GM15510 (cell line): ENCODE measurements around the gene DYRK1A.

ENCODE experiments used
- POLR2A ChIP-seq: IDR thresholded peaks from 3 replicates; pipeline ENCODE4 v1.6.1; 2011; ENCODE audit warnings: borderline replicate concordance; ENCODE audit not compliant: insufficient read length; ENCODE audit errors: extremely low read depth

The DYRK1A gene

DNA sequence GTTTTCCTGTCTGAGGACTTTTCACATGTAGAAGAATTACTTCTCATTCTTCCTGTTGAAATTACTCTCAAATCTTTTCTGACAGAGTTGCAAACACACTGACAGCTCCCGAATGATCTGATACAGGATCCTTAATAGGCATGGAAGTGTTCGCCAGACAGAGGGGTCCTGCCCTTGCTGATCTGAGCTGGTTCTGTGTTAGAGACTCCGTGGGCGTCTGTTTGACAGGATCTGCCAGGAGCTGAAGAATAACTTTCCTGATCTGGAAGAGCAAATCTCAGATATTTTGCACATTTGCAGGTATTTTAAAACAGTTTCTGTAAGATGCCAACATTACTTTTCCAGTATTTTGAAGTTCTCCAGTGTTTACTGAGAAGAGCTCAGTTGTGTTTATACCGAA is 202.3 kb downstream of the DYRK1A start:
- no peak for TF ChIP-seq POLR2A

DNA sequence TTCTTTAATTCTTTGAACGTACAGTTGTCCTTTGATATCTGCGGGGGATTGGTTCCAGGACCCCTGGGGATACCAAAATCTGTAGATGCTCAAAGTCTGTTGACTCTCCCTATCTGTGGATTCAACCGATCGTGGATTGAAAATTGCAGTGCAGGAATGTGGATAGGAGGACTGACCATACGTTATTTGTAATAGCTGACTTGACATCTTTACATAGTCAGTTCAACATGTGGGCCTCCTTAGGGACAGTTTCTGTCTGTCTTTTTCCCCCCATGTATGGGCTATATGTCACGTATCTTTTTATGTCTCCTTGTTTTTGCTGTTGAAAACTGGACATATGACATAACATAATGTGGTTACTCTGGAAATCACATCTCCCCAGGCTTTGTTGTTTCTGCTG is 204.9 kb downstream of the DYRK1A start:
- no peak for TF ChIP-seq POLR2A

DNA sequence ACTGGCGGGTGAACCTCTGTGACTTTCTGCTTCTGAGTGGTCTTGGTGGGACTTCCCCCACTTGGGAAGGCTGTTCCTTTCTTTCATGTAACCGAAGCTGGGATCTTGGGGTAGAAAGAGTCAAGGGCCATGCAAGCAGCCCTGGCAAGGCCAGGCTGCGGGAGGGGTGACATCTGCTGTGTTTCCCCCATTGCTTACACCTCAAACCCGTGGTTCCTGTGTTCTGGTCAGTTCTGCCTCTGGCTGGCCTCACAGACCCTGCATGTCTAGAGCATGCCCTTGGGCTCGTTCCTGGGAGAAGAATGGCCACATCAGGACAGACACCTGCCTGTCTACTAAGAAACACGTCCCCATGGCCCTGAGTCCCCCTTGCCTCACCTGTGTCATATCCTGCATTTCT is 207.7 kb downstream of the DYRK1A start:
- TF ChIP-seq POLR2A: no peak

DNA sequence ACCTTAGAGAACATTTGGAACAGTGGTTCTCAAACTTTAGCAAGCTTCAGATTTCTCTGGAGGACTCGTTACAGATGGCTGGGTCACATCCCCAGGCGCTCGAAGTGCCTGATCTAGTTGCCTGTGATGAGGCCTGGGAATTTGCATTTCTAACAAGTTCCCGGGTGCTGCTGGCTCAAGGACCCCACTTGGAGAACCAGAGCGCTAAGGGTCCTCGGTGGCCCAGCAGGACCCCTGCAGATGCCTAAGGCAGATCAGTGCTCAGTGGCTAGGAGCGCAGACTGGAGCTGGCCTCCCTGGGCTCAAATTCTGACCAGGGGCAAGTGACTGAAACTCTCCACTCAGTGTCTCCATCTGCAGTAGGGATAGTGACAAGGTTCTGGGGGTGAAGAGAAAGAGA is 208.2 kb downstream of the DYRK1A start:
- no peak for TF ChIP-seq POLR2A

DNA sequence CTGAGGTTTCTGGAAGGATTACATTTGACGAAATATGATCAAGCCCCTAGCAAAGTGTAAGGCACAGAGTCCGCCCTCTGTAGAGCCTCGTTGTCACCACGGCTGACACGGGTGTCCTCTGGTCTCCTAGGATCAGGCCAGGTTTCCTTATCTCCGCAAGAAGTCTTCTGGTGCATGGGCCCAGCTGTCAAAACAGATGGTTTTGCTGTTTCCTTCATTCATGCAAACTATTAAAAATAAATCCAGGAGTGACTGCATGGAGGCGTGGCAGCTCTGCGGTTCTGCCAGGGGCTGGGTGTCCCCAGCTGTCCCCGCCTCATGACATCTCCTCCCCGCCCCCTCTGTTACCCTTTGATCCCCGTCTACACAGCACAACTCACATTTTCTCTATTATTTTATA is 209.0 kb downstream of the DYRK1A start:
- TF ChIP-seq POLR2A: no peak
